Measurements from ENCODE around the gene COL6A2. TPM values are rescaled to one million over a fixed set of nuclear protein-coding genes. Genes with fewer than 3 reads are reported as not detected.
A peak's percentile ranks its signal among the peaks of the same experiment; 100 is the strongest.

The COL6A2 gene
- total RNA-seq, 1 experiment from 2014 or later, result 129 TPM

GRCh38 chr21:46156678-46157077 lies 58.8 kb downstream of the COL6A2 start:
- Histone ChIP-seq H4K8ac (replicated peaks; ENCODE audit: insufficient read length, low read depth, low read length) (no peak overlapping the region), H2AFZ (ENCODE audit: low read length) (no peak overlapping the region), H2BK12ac (ENCODE audit: insufficient read length, low read depth, low read length) (no peak overlapping the region), H2AK5ac (ENCODE audit: insufficient read length, low read length) (no peak overlapping the region), H2BK120ac (ENCODE audit: low read depth, low read length, poor library complexity, severe bottlenecking) (no peak overlapping the region), H4K91ac (ENCODE audit: insufficient read length, low read depth, low read length) (no peak overlapping the region), H2BK20ac (ENCODE audit: low read depth, low read length, poor library complexity, severe bottlenecking) (no peak overlapping the region), H3K79me1 (ENCODE audit: insufficient read depth, low read depth, low read length, poor library complexity, severe bottlenecking) (no peaks in the 10 kb centered on the region), H3K56ac (ENCODE audit: insufficient read length, low read depth, low read length) (no peak overlapping the region), H3K79me2 (ENCODE audit: insufficient read depth, low read length) (no peaks in the 10 kb centered on the region), H3K27me3 (ENCODE audit: insufficient read depth, low read length) (no peaks in the 10 kb centered on the region), H2BK5ac (ENCODE audit: insufficient read length, low read length) (no peak overlapping the region), H3K4ac (ENCODE audit: low read depth, low read length) (no peak overlapping the region), H3K18ac (ENCODE audit: insufficient read length, low read depth, low read length) (no peak overlapping the region), H3K27ac (ENCODE audit: insufficient read length, low read depth, low read length) (no peak overlapping the region), H3K23ac (ENCODE audit: insufficient read length, low read depth, low read length) (no peak overlapping the region), H3K4me1 (ENCODE audit: insufficient read depth, low read length) (no peaks in the 10 kb centered on the region; the same call in 1 of the 2 replicates), H3K14ac (ENCODE audit: insufficient read depth, low read length) (no peak overlapping the region), H4K5ac (ENCODE audit: insufficient read length, low read depth, low read length) (no peak overlapping the region), H3K23me2 (ENCODE audit: insufficient read length, low read depth, low read length, poor library complexity, severe bottlenecking) (no peaks in the 10 kb centered on the region), H4K20me1 (ENCODE audit: control insufficient read depth, insufficient read depth, insufficient read length) (no peaks in the 10 kb centered on the region), H3K4me2 (ENCODE audit: insufficient read depth, insufficient read length, low read length) (no peak overlapping the region), H3K9ac (ENCODE audit: extremely low read depth, insufficient read length, low read length) (no peak overlapping the region), H3T11ph (ENCODE audit: low read length) (no peak overlapping the region), H2BK15ac (ENCODE audit: low read depth, low read length) (no peak overlapping the region), H3K9me3 (ENCODE audit: control insufficient read depth, low read depth, low read length) (no peaks in the 10 kb centered on the region)
- no CpG with 5 or more reads among the region's 10 CpGs for WGBS (ENCODE audit: extremely low coverage, insufficient read length, low lambda C conversion rate)
- H3K4me3 Mint-ChIP-seq, result no peak overlapping the region
- no peaks in the 10 kb centered on the region for H3K27me3 Mint-ChIP-seq (ENCODE audit: low read depth)
- peak overlapping the region in 1 of 3 experiments; percentile 31; a peak in 2 of 7 replicates for H3K27ac Mint-ChIP-seq
- H3K9me3 Mint-ChIP-seq, result peaks cover 6 to 14% of the 10 kb centered on the region in 2 experiments; a peak in 2 of 5 replicates
- peaks cover 6 to 9% of the 10 kb centered on the region in 2 experiments for H3K4me1 Mint-ChIP-seq
- DNase-seq, result peak; percentile 19
- TF ChIP-seq, protein P1, sequence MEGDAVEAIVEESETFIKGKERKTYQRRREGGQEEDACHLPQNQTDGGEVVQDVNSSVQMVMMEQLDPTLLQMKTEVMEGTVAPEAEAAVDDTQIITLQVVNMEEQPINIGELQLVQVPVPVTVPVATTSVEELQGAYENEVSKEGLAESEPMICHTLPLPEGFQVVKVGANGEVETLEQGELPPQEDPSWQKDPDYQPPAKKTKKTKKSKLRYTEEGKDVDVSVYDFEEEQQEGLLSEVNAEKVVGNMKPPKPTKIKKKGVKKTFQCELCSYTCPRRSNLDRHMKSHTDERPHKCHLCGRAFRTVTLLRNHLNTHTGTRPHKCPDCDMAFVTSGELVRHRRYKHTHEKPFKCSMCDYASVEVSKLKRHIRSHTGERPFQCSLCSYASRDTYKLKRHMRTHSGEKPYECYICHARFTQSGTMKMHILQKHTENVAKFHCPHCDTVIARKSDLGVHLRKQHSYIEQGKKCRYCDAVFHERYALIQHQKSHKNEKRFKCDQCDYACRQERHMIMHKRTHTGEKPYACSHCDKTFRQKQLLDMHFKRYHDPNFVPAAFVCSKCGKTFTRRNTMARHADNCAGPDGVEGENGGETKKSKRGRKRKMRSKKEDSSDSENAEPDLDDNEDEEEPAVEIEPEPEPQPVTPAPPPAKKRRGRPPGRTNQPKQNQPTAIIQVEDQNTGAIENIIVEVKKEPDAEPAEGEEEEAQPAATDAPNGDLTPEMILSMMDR (conservative IDR thresholded peaks at IDR 0.05), result no peak
- H3K36me3 Mint-ChIP-seq (ENCODE audit: insufficient read depth in 1 of 3, low read depth in 3 of 3), result peaks cover 8 to 16% (median 9%) of the 10 kb centered on the region in 3 experiments; a peak in 4 of 7 replicates

All from H9 (cell line).